ENCODE data around the gene MGAT4B.

Gene MGAT4B

GRCh38 chr5:179823937-179824744 lies 17.5 kb upstream of the MGAT4B start:
- Histone ChIP-seq H3K9ac (ENCODE audit: low read length) (no peak overlapping the region), H3K4me1 (ENCODE audit: insufficient read depth, low read length) (peaks cover 65% of the 10 kb centered on the region), H3K27ac (ENCODE audit: low read depth, low read length) (no peak overlapping the region), H3K4me3 (ENCODE audit: low read depth in 1 of 2, low read length in 2 of 2) (no peak overlapping the region), H3K27me3 (ENCODE audit: control insufficient read depth in 1 of 2, insufficient read depth in 2 of 2, low read length in 2 of 2) (no peaks in the 10 kb centered on the region), H3K36me3 (ENCODE audit: insufficient read depth, low read length) (peaks cover 71% of the 10 kb centered on the region), H3K9me3 (ENCODE audit: low read length) (no peaks in the 10 kb centered on the region)

- H3K27ac ChIP-seq (ENCODE audit: low read depth, low read length) = peak overlapping the region; percentile 47
- peak overlapping the region in 1 of 2 donors; percentile 76 for H3K4me3 ChIP-seq (ENCODE audit: low read depth in 1 of 2, low read length in 2 of 2)
- peak overlapping the region; percentile 66 for H3K9ac ChIP-seq (ENCODE audit: low read length)
- H3K36me3 ChIP-seq (ENCODE audit: insufficient read depth, low read length) = peaks cover 56% of the 10 kb centered on the region
- H3K9me3 ChIP-seq (ENCODE audit: low read length) = no peaks in the 10 kb centered on the region
- peaks cover 67% of the 10 kb centered on the region for H3K4me1 ChIP-seq (ENCODE audit: insufficient read depth, low read length)
- no peaks in the 10 kb centered on the region for H3K27me3 ChIP-seq (ENCODE audit: control insufficient read depth in 1 of 2, insufficient read depth in 2 of 2, low read length in 2 of 2)
Observed at GRCh38 chr5:179822444-179822990, 15.9 kb upstream of the MGAT4B start.

GRCh38 chr5:179822059-179822432 lies 15.4 kb upstream of the MGAT4B start:
- H3K4me3 ChIP-seq (ENCODE audit: low read depth in 1 of 2, low read length in 2 of 2) = peak overlapping the region; percentile 76 to 98
- no peaks in the 10 kb centered on the region for H3K9me3 ChIP-seq (ENCODE audit: low read length)
- H3K27ac ChIP-seq (ENCODE audit: low read depth, low read length) = peak overlapping the region; percentile 31
- peak overlapping the region; percentile 66 for H3K9ac ChIP-seq (ENCODE audit: low read length)
- H3K27me3 ChIP-seq (ENCODE audit: control insufficient read depth in 1 of 2, insufficient read depth in 2 of 2, low read length in 2 of 2) = no peaks in the 10 kb centered on the region
- H3K4me1 ChIP-seq (ENCODE audit: insufficient read depth, low read length) = peaks cover 65% of the 10 kb centered on the region
- peaks cover 51% of the 10 kb centered on the region for H3K36me3 ChIP-seq (ENCODE audit: insufficient read depth, low read length)

GRCh38 chr5:179821298-179822058 lies 14.8 kb upstream of the MGAT4B start:
- Histone ChIP-seq H3K9ac (ENCODE audit: low read length) (peak overlapping the region; percentile 86), H3K4me1 (ENCODE audit: insufficient read depth, low read length) (peaks cover 63% of the 10 kb centered on the region), H3K36me3 (ENCODE audit: insufficient read depth, low read length) (peaks cover 45% of the 10 kb centered on the region), H3K27me3 (ENCODE audit: control insufficient read depth in 1 of 2, insufficient read depth in 2 of 2, low read length in 2 of 2) (no peaks in the 10 kb centered on the region), H3K27ac (ENCODE audit: low read depth, low read length) (peak overlapping the region; percentile 100), H3K4me3 (ENCODE audit: low read depth in 1 of 2, low read length in 2 of 2) (peak overlapping the region; percentile 76 to 98), H3K9me3 (ENCODE audit: low read length) (no peaks in the 10 kb centered on the region)

GRCh38 chr5:179820483-179821297 lies 14.0 kb upstream of the MGAT4B start, which contains the start of gene SQSTM1:
Gene SQSTM1 (plus strand): TSS chr5:179820905. CDS start chr5:179820937, 32 bp downstream.
- Histone ChIP-seq H3K9me3 (ENCODE audit: low read length) (no peaks in the 10 kb centered on the region), H3K4me3 (ENCODE audit: low read depth in 1 of 2, low read length in 2 of 2) (peak within 1 kb of the TSS; percentile 76 to 98), H3K27me3 (ENCODE audit: control insufficient read depth in 1 of 2, insufficient read depth in 2 of 2, low read length in 2 of 2) (no peaks in the 10 kb centered on the region), H3K27ac (ENCODE audit: low read depth, low read length) (peak within 1 kb of the TSS; percentile 100), H3K9ac (ENCODE audit: low read length) (peak within 1 kb of the TSS; percentile 86), H3K4me1 (ENCODE audit: insufficient read depth, low read length) (peaks cover 63% of the 10 kb centered on the region), H3K36me3 (ENCODE audit: insufficient read depth, low read length) (peaks cover 38% of the 10 kb centered on the region)

GRCh38 chr5:179820127-179820482 lies 13.4 kb upstream of the MGAT4B start:
- Histone ChIP-seq H3K4me1 (ENCODE audit: insufficient read depth, low read length) (peaks cover 58% of the 10 kb centered on the region), H3K4me3 (ENCODE audit: low read depth in 1 of 2, low read length in 2 of 2) (peak overlapping the region; percentile 76 to 98), H3K9me3 (ENCODE audit: low read length) (no peaks in the 10 kb centered on the region), H3K27me3 (ENCODE audit: control insufficient read depth in 1 of 2, insufficient read depth in 2 of 2, low read length in 2 of 2) (no peaks in the 10 kb centered on the region), H3K9ac (ENCODE audit: low read length) (peak overlapping the region; percentile 52), H3K27ac (ENCODE audit: low read depth, low read length) (peak overlapping the region; percentile 100), H3K36me3 (ENCODE audit: insufficient read depth, low read length) (peaks cover 32% of the 10 kb centered on the region)

- no peaks in the 10 kb centered on the region for H3K27me3 ChIP-seq (ENCODE audit: control insufficient read depth in 1 of 2, insufficient read depth in 2 of 2, low read length in 2 of 2)
- H3K9me3 ChIP-seq (ENCODE audit: low read length) = no peaks in the 10 kb centered on the region
- peak overlapping the region; percentile 52 for H3K9ac ChIP-seq (ENCODE audit: low read length)
- H3K4me3 ChIP-seq (ENCODE audit: low read depth in 1 of 2, low read length in 2 of 2) = peak overlapping the region; percentile 76 to 98
- peak overlapping the region; percentile 100 for H3K27ac ChIP-seq (ENCODE audit: low read depth, low read length)
- peaks cover 52% of the 10 kb centered on the region for H3K4me1 ChIP-seq (ENCODE audit: insufficient read depth, low read length)
- peaks cover 26% of the 10 kb centered on the region for H3K36me3 ChIP-seq (ENCODE audit: insufficient read depth, low read length)
Observed at GRCh38 chr5:179819296-179820126, 12.8 kb upstream of the MGAT4B start.

GRCh38 chr5:179818746-179819295 lies 12.2 kb upstream of the MGAT4B start:
- H3K27me3 ChIP-seq (ENCODE audit: control insufficient read depth in 1 of 2, insufficient read depth in 2 of 2, low read length in 2 of 2) = no peaks in the 10 kb centered on the region
- H3K27ac ChIP-seq (ENCODE audit: low read depth, low read length) = peak overlapping the region; percentile 100
- no peaks in the 10 kb centered on the region for H3K9me3 ChIP-seq (ENCODE audit: low read length)
- H3K9ac ChIP-seq (ENCODE audit: low read length) = peak overlapping the region; percentile 57
- peaks cover 45% of the 10 kb centered on the region for H3K4me1 ChIP-seq (ENCODE audit: insufficient read depth, low read length)
- H3K36me3 ChIP-seq (ENCODE audit: insufficient read depth, low read length) = peaks cover 19% of the 10 kb centered on the region
- peak overlapping the region; percentile 52 to 76 for H3K4me3 ChIP-seq (ENCODE audit: low read depth in 1 of 2, low read length in 2 of 2)

- Histone ChIP-seq H3K9ac (ENCODE audit: low read length) (peak overlapping the region; percentile 57), H3K27ac (ENCODE audit: low read depth, low read length) (peak overlapping the region; percentile 100), H3K27me3 (ENCODE audit: control insufficient read depth in 1 of 2, insufficient read depth in 2 of 2, low read length in 2 of 2) (no peaks in the 10 kb centered on the region), H3K9me3 (ENCODE audit: low read length) (no peaks in the 10 kb centered on the region), H3K36me3 (ENCODE audit: insufficient read depth, low read length) (peaks cover 14% of the 10 kb centered on the region), H3K4me1 (ENCODE audit: insufficient read depth, low read length) (peaks cover 39% of the 10 kb centered on the region), H3K4me3 (ENCODE audit: low read depth in 1 of 2, low read length in 2 of 2) (peak overlapping the region; percentile 52 to 76)
Observed at GRCh38 chr5:179817890-179818745, 11.5 kb upstream of the MGAT4B start.
